Measurements from ENCODE around the gene SMIM32. TPM values are rescaled to one million over a fixed set of nuclear protein-coding genes. Genes with fewer than 3 reads are reported as not detected.

Gene SMIM32
- total and polyA plus RNA-seq, 2 donors (not counting 1 experiment from before 2014, with no cell fraction given), result not detected

DNA sequence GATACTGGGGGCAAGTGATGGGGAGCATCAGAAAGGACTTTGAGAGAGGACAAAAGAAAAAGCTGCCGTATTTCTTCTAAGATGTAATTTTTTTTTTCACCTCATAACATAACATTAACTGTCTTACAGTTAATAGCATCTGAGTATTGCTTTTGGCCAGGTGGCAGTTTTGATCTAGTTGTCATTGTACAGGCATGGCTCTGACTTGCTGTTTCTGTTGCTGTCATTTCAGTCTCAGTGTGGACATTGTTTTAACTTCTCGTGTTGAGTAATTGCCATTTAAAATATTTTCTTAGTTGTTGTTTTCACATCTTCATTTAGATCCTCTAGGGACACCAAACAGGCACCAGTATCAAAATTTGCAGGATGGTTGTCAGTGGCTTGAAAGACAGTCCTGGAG, 47.9 kb downstream of the SMIM32 start:
- Histone ChIP-seq H2AFZ (ENCODE audit: low read length) (no peak overlapping the region), H3K4me2 (ENCODE audit: extremely low read depth, insufficient read depth, low read length) (no peak overlapping the region), H3K79me2 (ENCODE audit: control insufficient read depth, insufficient read depth, low read length) (peaks cover 91% of the 10 kb centered on the region), H3K27ac (ENCODE audit: insufficient read depth, low read length) (no peak overlapping the region), H3K9ac (ENCODE audit: insufficient read depth, low read length) (no peak overlapping the region), H4K20me1 (ENCODE audit: control insufficient read depth, extremely low read depth, insufficient read depth, low read length) (peaks cover 3% of the 10 kb centered on the region), H3K4me3 (replicated peaks in 1 of 4; ENCODE audit: control extremely low read depth in 1 of 4, insufficient read depth in 1 of 4, low read depth in 3 of 4, low read length in 4 of 4) (no peak overlapping the region), H3K27me3 (ENCODE audit: control insufficient read depth, insufficient read depth, low read length) (no peaks in the 10 kb centered on the region), H3K9me3 (ENCODE audit: control insufficient read depth, insufficient read depth, low read depth, low read length) (no peaks in the 10 kb centered on the region), H3K4me1 (ENCODE audit: control insufficient read depth, extremely low read depth, insufficient read depth, low read length) (no peaks in the 10 kb centered on the region), H3K36me3 (ENCODE audit: control insufficient read depth, insufficient read depth, low read length) (no peaks in the 10 kb centered on the region)
- no peak for TF ChIP-seq EZH2 (IDR thresholded peaks at IDR 0.05; ENCODE audit: low read length, missing control alignments)
- TF ChIP-seq, protein P1, sequence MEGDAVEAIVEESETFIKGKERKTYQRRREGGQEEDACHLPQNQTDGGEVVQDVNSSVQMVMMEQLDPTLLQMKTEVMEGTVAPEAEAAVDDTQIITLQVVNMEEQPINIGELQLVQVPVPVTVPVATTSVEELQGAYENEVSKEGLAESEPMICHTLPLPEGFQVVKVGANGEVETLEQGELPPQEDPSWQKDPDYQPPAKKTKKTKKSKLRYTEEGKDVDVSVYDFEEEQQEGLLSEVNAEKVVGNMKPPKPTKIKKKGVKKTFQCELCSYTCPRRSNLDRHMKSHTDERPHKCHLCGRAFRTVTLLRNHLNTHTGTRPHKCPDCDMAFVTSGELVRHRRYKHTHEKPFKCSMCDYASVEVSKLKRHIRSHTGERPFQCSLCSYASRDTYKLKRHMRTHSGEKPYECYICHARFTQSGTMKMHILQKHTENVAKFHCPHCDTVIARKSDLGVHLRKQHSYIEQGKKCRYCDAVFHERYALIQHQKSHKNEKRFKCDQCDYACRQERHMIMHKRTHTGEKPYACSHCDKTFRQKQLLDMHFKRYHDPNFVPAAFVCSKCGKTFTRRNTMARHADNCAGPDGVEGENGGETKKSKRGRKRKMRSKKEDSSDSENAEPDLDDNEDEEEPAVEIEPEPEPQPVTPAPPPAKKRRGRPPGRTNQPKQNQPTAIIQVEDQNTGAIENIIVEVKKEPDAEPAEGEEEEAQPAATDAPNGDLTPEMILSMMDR (conservative IDR thresholded peaks at IDR 0.05 in 1 of 2, IDR thresholded peaks at IDR 0.05 in 1 of 2; ENCODE audit: low read depth in 1 of 2, low read length in 2 of 2), result no peak
- no peak for DNase-seq (ENCODE audit: low read depth in 2 of 2)

DNA sequence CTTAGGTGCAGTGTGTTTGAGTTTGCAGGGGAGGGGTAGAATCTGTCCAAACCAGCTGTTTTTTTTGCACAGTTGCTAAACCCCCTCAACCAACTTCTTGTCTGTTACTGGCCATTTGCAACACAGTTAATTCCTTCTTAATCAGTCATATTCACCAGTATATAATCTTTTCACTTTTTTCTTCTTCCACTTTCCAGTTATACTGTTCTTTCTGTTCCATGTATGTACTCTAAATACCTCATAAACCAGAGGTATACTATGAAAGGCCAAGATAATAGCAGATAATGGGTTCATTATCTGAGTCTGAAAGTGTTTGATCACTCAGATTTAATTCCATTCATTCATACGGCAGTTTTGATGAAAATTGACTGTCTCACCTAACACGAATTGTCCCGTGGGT, 49.2 kb downstream of the SMIM32 start:
- Histone ChIP-seq H4K20me1 (ENCODE audit: control insufficient read depth, extremely low read depth, insufficient read depth, low read length) (peaks cover 3% of the 10 kb centered on the region), H3K9me3 (ENCODE audit: control insufficient read depth, insufficient read depth, low read depth, low read length) (no peaks in the 10 kb centered on the region), H3K9ac (ENCODE audit: insufficient read depth, low read length) (no peak overlapping the region), H3K27ac (ENCODE audit: insufficient read depth, low read length) (no peak overlapping the region), H3K4me2 (ENCODE audit: extremely low read depth, insufficient read depth, low read length) (no peak overlapping the region), H3K4me3 (replicated peaks in 1 of 4; ENCODE audit: control extremely low read depth in 1 of 4, insufficient read depth in 1 of 4, low read depth in 3 of 4, low read length in 4 of 4) (no peak overlapping the region), H3K79me2 (ENCODE audit: control insufficient read depth, insufficient read depth, low read length) (peaks cover 93% of the 10 kb centered on the region), H3K4me1 (ENCODE audit: control insufficient read depth, extremely low read depth, insufficient read depth, low read length) (no peaks in the 10 kb centered on the region), H3K27me3 (ENCODE audit: control insufficient read depth, insufficient read depth, low read length) (no peaks in the 10 kb centered on the region), H2AFZ (ENCODE audit: low read length) (no peak overlapping the region), H3K36me3 (ENCODE audit: control insufficient read depth, insufficient read depth, low read length) (no peaks in the 10 kb centered on the region)
- TF ChIP-seq EZH2 (IDR thresholded peaks at IDR 0.05; ENCODE audit: low read length, missing control alignments), result no peak
- TF ChIP-seq, protein P1 (conservative IDR thresholded peaks at IDR 0.05 in 1 of 2, IDR thresholded peaks at IDR 0.05 in 1 of 2; ENCODE audit: low read depth in 1 of 2, low read length in 2 of 2), result no peak
- DNase-seq (ENCODE audit: low read depth in 2 of 2), result no peak

DNA sequence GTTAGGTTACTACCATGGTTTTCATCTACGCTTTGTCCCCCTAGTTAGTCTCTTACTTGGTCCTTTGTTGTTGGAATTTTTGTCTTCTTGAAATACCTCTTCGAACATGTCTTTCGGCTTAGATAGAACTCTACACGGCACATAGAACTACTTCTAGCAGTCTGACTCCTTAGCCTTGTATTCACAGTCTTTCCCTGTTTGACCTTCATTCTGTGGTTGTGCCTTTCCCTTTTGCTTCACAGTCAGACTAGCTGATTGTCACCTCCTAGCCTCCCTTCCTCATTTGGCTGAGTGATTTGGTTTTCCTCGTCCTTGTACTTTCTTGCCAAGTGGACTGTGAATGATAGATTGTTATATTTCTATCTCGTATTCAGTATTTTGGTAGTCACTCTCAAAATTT, 49.6 kb downstream of the SMIM32 start:
- no peak for DNase-seq (ENCODE audit: low read depth in 2 of 2)
- no peak overlapping the region for H3K4me3 ChIP-seq (replicated peaks in 1 of 4; ENCODE audit: control extremely low read depth in 1 of 4, insufficient read depth in 1 of 4, low read depth in 3 of 4, low read length in 4 of 4)
- peaks cover 94% of the 10 kb centered on the region for H3K79me2 ChIP-seq (ENCODE audit: control insufficient read depth, insufficient read depth, low read length)
- no peaks in the 10 kb centered on the region for H3K27me3 ChIP-seq (ENCODE audit: control insufficient read depth, insufficient read depth, low read length)
- TF ChIP-seq, protein P1 (conservative IDR thresholded peaks at IDR 0.05 in 1 of 2, IDR thresholded peaks at IDR 0.05 in 1 of 2; ENCODE audit: low read depth in 1 of 2, low read length in 2 of 2), result no peak
- no peak for TF ChIP-seq EZH2 (IDR thresholded peaks at IDR 0.05; ENCODE audit: low read length, missing control alignments)
- no peak overlapping the region for H3K9ac ChIP-seq (ENCODE audit: insufficient read depth, low read length)
- no peaks in the 10 kb centered on the region for H3K9me3 ChIP-seq (ENCODE audit: control insufficient read depth, insufficient read depth, low read depth, low read length)
- H3K4me1 ChIP-seq (ENCODE audit: control insufficient read depth, extremely low read depth, insufficient read depth, low read length), result no peaks in the 10 kb centered on the region
- no peak overlapping the region for H3K27ac ChIP-seq (ENCODE audit: insufficient read depth, low read length)
- no peak overlapping the region for H2AFZ ChIP-seq (ENCODE audit: low read length)
- peaks cover 3% of the 10 kb centered on the region for H4K20me1 ChIP-seq (ENCODE audit: control insufficient read depth, extremely low read depth, insufficient read depth, low read length)
- H3K36me3 ChIP-seq (ENCODE audit: control insufficient read depth, insufficient read depth, low read length), result no peaks in the 10 kb centered on the region
- H3K4me2 ChIP-seq (ENCODE audit: extremely low read depth, insufficient read depth, low read length), result no peak overlapping the region

Data from fibroblast of lung (primary cell).